Subcutaneous abdominal adipose tissue (tissue), 5 donors: ENCODE results near the gene NPPB.

ENCODE experiments used
- H3K27ac ChIP-seq: one replicate; pipeline ENCODE4 v1.7.0; 2013; ENCODE audit warnings: low read depth, mild to moderate bottlenecking, inconsistent platforms, low read length, moderate library complexity
- H3K27me3 ChIP-seq, 5 donors: one replicate each; pipeline ENCODE4 v1.7.0; 2013; ENCODE audit warnings: low read length in 5 of 5, inconsistent platforms in 1 of 5; ENCODE audit not compliant: control insufficient read depth in 5 of 5, insufficient read depth in 4 of 5
- H3K36me3 ChIP-seq, 5 donors: one replicate each; pipeline ENCODE4 v1.7.0; 2013; ENCODE audit warnings: low read length in 5 of 5; ENCODE audit not compliant: control insufficient read depth in 5 of 5, insufficient read depth in 5 of 5
- H3K4me1 ChIP-seq, 5 donors: one replicate each; pipeline ENCODE4 v1.7.0; 2013; ENCODE audit warnings: low read length in 5 of 5, mild to moderate bottlenecking in 3 of 5, moderate library complexity in 1 of 5; ENCODE audit not compliant: control insufficient read depth in 5 of 5, insufficient read depth in 5 of 5
- H3K4me3 ChIP-seq, 5 donors: one replicate each; pipeline ENCODE4 v1.7.0; 2013; ENCODE audit warnings: low read length in 5 of 5, low read depth in 1 of 5
- H3K9ac ChIP-seq, 5 donors: one replicate each; pipeline ENCODE4 v1.7.0; 2013; ENCODE audit warnings: low read length in 5 of 5, mild to moderate bottlenecking in 4 of 5, moderate library complexity in 3 of 5
- H3K9me3 ChIP-seq, 5 donors: one replicate each; pipeline ENCODE4 v1.7.0; 2013; ENCODE audit warnings: low read length in 5 of 5; ENCODE audit not compliant: control insufficient read depth in 5 of 5
- donor health status: healthy.
- donor health status: healthy.
- donor health status: healthy.
- donor health status: healthy.
- donor health status: healthy.

Gene NPPB

GRCh38 chr1:11836955-11837766 is 21.6 kb downstream of the NPPB start:
- Histone ChIP-seq H3K4me1 (peaks cover 0 to 4% (median 0%) of the 10 kb centered on the region in 5 donors), H3K4me3 (no peak overlapping the region), H3K9me3 (no peaks in the 10 kb centered on the region), H3K36me3 (peaks cover 7 to 97% (median 96%) of the 10 kb centered on the region in 5 donors), H3K9ac (no peak overlapping the region), H3K27ac (no peak overlapping the region), H3K27me3 (no peaks in the 10 kb centered on the region)

- H3K4me1 ChIP-seq = no peaks in the 10 kb centered on the region
- no peak overlapping the region for H3K27ac ChIP-seq
- H3K9me3 ChIP-seq = no peaks in the 10 kb centered on the region
- H3K27me3 ChIP-seq = no peaks in the 10 kb centered on the region
- H3K9ac ChIP-seq = no peak overlapping the region
- H3K4me3 ChIP-seq = no peak overlapping the region
- H3K36me3 ChIP-seq = peaks cover 0 to 93% (median 90%) of the 10 kb centered on the region in 5 donors
These were observed 23.1 kb downstream of the NPPB start for GRCh38 chr1:11835441-11836225.

GRCh38 chr1:11833900-11834299 is 24.8 kb downstream of the NPPB start:
- Histone ChIP-seq H3K4me3 (no peak overlapping the region), H3K9ac (peak overlapping the region in 1 of 5 donors; percentile 17), H3K36me3 (peaks cover 0 to 92% (median 90%) of the 10 kb centered on the region in 5 donors), H3K27me3 (no peaks in the 10 kb centered on the region), H3K9me3 (no peaks in the 10 kb centered on the region), H3K27ac (no peak overlapping the region), H3K4me1 (no peaks in the 10 kb centered on the region)

GRCh38 chr1:11833497-11833896 is 25.2 kb downstream of the NPPB start:
- H3K36me3 ChIP-seq = peaks cover 0 to 95% (median 90%) of the 10 kb centered on the region in 5 donors
- H3K27ac ChIP-seq = no peak overlapping the region
- H3K4me3 ChIP-seq = no peak overlapping the region
- no peak overlapping the region for H3K9ac ChIP-seq
- H3K4me1 ChIP-seq = no peaks in the 10 kb centered on the region
- no peaks in the 10 kb centered on the region for H3K27me3 ChIP-seq
- H3K9me3 ChIP-seq = no peaks in the 10 kb centered on the region

GRCh38 chr1:11831945-11832725 is 26.6 kb downstream of the NPPB start:
- Histone ChIP-seq H3K4me3 (no peak overlapping the region), H3K9me3 (no peaks in the 10 kb centered on the region), H3K4me1 (no peaks in the 10 kb centered on the region), H3K27me3 (no peaks in the 10 kb centered on the region), H3K27ac (no peak overlapping the region), H3K9ac (no peak overlapping the region), H3K36me3 (peaks cover 0 to 95% (median 90%) of the 10 kb centered on the region in 5 donors)

GRCh38 chr1:11828511-11828910 is 30.2 kb downstream of the NPPB start:
- Histone ChIP-seq H3K36me3 (peaks cover 3 to 93% (median 89%) of the 10 kb centered on the region in 5 donors), H3K27me3 (no peaks in the 10 kb centered on the region), H3K4me3 (no peak overlapping the region), H3K27ac (no peak overlapping the region), H3K9me3 (no peaks in the 10 kb centered on the region), H3K9ac (no peak overlapping the region), H3K4me1 (no peaks in the 10 kb centered on the region)

- no peak overlapping the region for H3K27ac ChIP-seq
- no peak overlapping the region for H3K4me3 ChIP-seq
- peaks cover 5 to 92% (median 86%) of the 10 kb centered on the region in 5 donors for H3K36me3 ChIP-seq
- H3K27me3 ChIP-seq = no peaks in the 10 kb centered on the region
- no peaks in the 10 kb centered on the region for H3K9me3 ChIP-seq
- peaks cover 0 to 1% (median 0%) of the 10 kb centered on the region in 5 donors for H3K4me1 ChIP-seq
- H3K9ac ChIP-seq = no peak overlapping the region
These were observed 31.8 kb downstream of the NPPB start for GRCh38 chr1:11826946-11827345.

GRCh38 chr1:11825131-11825530 is 33.6 kb downstream of the NPPB start:
- H3K4me3 ChIP-seq = no peak overlapping the region
- H3K9ac ChIP-seq = no peak overlapping the region
- no peaks in the 10 kb centered on the region for H3K27me3 ChIP-seq
- H3K27ac ChIP-seq = no peak overlapping the region
- H3K4me1 ChIP-seq = peaks cover 0 to 3% (median 0%) of the 10 kb centered on the region in 5 donors
- peaks cover 11 to 92% (median 79%) of the 10 kb centered on the region in 5 donors for H3K36me3 ChIP-seq
- no peaks in the 10 kb centered on the region for H3K9me3 ChIP-seq

GRCh38 chr1:11823366-11824137 is 35.2 kb downstream of the NPPB start:
- H3K36me3 ChIP-seq = peaks cover 13 to 92% (median 76%) of the 10 kb centered on the region in 5 donors
- peaks cover 0 to 3% (median 0%) of the 10 kb centered on the region in 5 donors for H3K4me1 ChIP-seq
- no peak overlapping the region for H3K27ac ChIP-seq
- H3K9me3 ChIP-seq = no peaks in the 10 kb centered on the region
- H3K27me3 ChIP-seq = no peaks in the 10 kb centered on the region
- no peak overlapping the region for H3K4me3 ChIP-seq
- no peak overlapping the region for H3K9ac ChIP-seq
